Hematopoietic multipotent progenitor cell treated with erythropoietin and hydrocortisone succinate and interleukin-3 and kit ligand, for 17 days (in vitro differentiated cells): ENCODE measurements around the gene DPEP3.
"Not testable (repeated sequence)": the region's sequence is repeated elsewhere in the genome, so short reads cannot be mapped to it uniquely, and the experiment has no call there.

Experiments
- DNase-seq: peaks from one replicate; pipeline ENCODE4 v3.0.0-alpha.2; 2015; ENCODE audit warnings: low spot score

The DPEP3 gene

GRCh38 chr16:67993207-67994039 is 13.1 kb upstream of the DPEP3 start:
- DNase-seq = peak; percentile 86

GRCh38 chr16:67992661-67993206 is 12.4 kb upstream of the DPEP3 start:
- DNase-seq = no peak

- no peak for DNase-seq
These were observed 9.7 kb upstream of the DPEP3 start for GRCh38 chr16:67990018-67990386.

GRCh38 chr16:67989322-67990017 is 9.2 kb upstream of the DPEP3 start:
- DNase-seq = no peak

- DNase-seq = no peak
These were observed 8.4 kb upstream of the DPEP3 start for GRCh38 chr16:67988675-67989074.

GRCh38 chr16:67987460-67988160 is 7.3 kb upstream of the DPEP3 start:
- DNase-seq = no peak

- DNase-seq = no peak
These were observed 6.7 kb upstream of the DPEP3 start for GRCh38 chr16:67986949-67987348.

- no peak for DNase-seq
These were observed 1.9 kb upstream of the DPEP3 start for GRCh38 chr16:67982011-67982696.

- no peak for DNase-seq
These were observed 2.7 kb downstream of the DPEP3 start for GRCh38 chr16:67977469-67978227.

GRCh38 chr16:67977005-67977404 is 3.3 kb downstream of the DPEP3 start:
- no peak for DNase-seq

- no peak for DNase-seq
These were observed 4.1 kb downstream of the DPEP3 start for GRCh38 chr16:67976205-67976604.

- DNase-seq = no peak
These were observed 4.8 kb downstream of the DPEP3 start for GRCh38 chr16:67975321-67976105.

- DNase-seq = not testable (repeated sequence)
These were observed 8.0 kb downstream of the DPEP3 start for GRCh38 chr16:67972285-67972684.

GRCh38 chr16:67971111-67971510 is 9.2 kb downstream of the DPEP3 start:
- DNase-seq = no peak

- peak; percentile 29 for DNase-seq
These were observed 10.9 kb downstream of the DPEP3 start for GRCh38 chr16:67969254-67970039.

GRCh38 chr16:67968400-67969253 is 11.7 kb downstream of the DPEP3 start, which contains the start of gene SLC12A4:
SLC12A4 (minus strand) TSS chr16:67968637; CDS start chr16:67968553, 84 bp downstream.
- DNase-seq = peak; percentile 67

- no peak for DNase-seq
These were observed 12.3 kb downstream of the DPEP3 start for GRCh38 chr16:67967958-67968399.

GRCh38 chr16:67967183-67967957 is 12.9 kb downstream of the DPEP3 start:
- DNase-seq = no peak
